ENCODE data around the gene SUPT4H1. TPM values are rescaled to one million over a fixed set of nuclear protein-coding genes. Genes with fewer than 3 reads are reported as not detected.

Gene SUPT4H1
- polyA plus RNA-seq, 1 donor (not counting 4 experiments of a cell fraction or from before 2014, with no cell fraction given): 206 TPM

DNA sequence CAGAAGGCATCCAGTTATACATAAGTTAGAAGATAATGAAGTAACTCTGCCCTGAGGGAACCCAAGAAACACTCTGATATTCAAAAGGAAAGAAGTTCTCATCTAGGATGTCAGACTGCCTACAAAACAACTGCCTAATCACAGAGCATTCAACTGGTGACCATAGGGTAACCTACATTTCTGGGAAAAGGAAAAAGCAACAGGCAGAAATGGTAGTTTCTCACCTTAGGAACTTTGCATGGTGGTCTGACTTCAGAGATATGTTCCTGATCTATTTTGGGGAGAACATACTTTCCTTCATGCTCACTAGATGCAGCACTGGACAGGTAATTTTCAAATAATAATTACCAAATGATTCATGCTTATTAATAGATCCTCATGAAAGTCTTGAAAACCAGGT is 48.8 kb upstream of the SUPT4H1 start:
- H3K4me1 ChIP-seq (ENCODE audit: control insufficient read depth, extremely low read depth, insufficient read depth, low read length): peaks cover 59% of the 10 kb centered on the region
- H4K20me1 ChIP-seq (ENCODE audit: control insufficient read depth, extremely low read depth, insufficient read depth, low read length): peaks cover 3% of the 10 kb centered on the region
- peak overlapping the region; percentile 84 for H3K4me2 ChIP-seq (ENCODE audit: control insufficient read depth, extremely low read depth, insufficient read depth, low read depth, low read length)
- H3K9me3 ChIP-seq (ENCODE audit: control insufficient read depth, low read depth, low read length): no peaks in the 10 kb centered on the region
- no peaks in the 10 kb centered on the region for H3K9me1 ChIP-seq (ENCODE audit: control insufficient read depth, extremely low read depth, insufficient read depth, low read length)
- TF ChIP-seq, protein P1, sequence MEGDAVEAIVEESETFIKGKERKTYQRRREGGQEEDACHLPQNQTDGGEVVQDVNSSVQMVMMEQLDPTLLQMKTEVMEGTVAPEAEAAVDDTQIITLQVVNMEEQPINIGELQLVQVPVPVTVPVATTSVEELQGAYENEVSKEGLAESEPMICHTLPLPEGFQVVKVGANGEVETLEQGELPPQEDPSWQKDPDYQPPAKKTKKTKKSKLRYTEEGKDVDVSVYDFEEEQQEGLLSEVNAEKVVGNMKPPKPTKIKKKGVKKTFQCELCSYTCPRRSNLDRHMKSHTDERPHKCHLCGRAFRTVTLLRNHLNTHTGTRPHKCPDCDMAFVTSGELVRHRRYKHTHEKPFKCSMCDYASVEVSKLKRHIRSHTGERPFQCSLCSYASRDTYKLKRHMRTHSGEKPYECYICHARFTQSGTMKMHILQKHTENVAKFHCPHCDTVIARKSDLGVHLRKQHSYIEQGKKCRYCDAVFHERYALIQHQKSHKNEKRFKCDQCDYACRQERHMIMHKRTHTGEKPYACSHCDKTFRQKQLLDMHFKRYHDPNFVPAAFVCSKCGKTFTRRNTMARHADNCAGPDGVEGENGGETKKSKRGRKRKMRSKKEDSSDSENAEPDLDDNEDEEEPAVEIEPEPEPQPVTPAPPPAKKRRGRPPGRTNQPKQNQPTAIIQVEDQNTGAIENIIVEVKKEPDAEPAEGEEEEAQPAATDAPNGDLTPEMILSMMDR (optimal IDR thresholded peaks at IDR 0.05 in 1 of 3, IDR thresholded peaks at IDR 0.05 in 1 of 3, conservative IDR thresholded peaks at IDR 0.05 in 1 of 3; ENCODE audit: extremely low read depth in 1 of 3, insufficient read depth in 2 of 3, low read length in 3 of 3): no peak
- no peak for TF ChIP-seq EZH2 (IDR thresholded peaks at IDR 0.05; ENCODE audit: low read length)
- H3K27me3 ChIP-seq (ENCODE audit: control insufficient read depth, extremely low read depth, insufficient read depth, low read length): no peaks in the 10 kb centered on the region
- peaks cover 0 to 8% of the 10 kb centered on the region in 2 experiments for H3K36me3 ChIP-seq (ENCODE audit: control insufficient read depth in 2 of 2, extremely low read depth in 1 of 2, insufficient read depth in 2 of 2, low read length in 2 of 2)
- H2AFZ ChIP-seq (ENCODE audit: control insufficient read depth, low read length): no peak overlapping the region
- dilution Hi-C loops (cut with MboI; ENCODE audit: extremely low pct_ligation_motif_present, low sequenced_read_pairs): no loop called here
- peaks cover 52% of the 10 kb centered on the region for H3K79me2 ChIP-seq (ENCODE audit: control insufficient read depth, insufficient read depth, low read length)
- H3K27ac ChIP-seq (ENCODE audit: control insufficient read depth, insufficient read depth, low read length): peak overlapping the region; percentile 30
- no peak overlapping the region for H3K4me3 ChIP-seq (ENCODE audit: control insufficient read depth in 2 of 3, extremely low read depth in 1 of 3, insufficient read depth in 2 of 3, low read depth in 1 of 3, low read length in 3 of 3)
- FAIRE-seq (no peak), DNase-seq (ENCODE audit: low read depth, low spot score) (no peak)
- no peak overlapping the region for H3K9ac ChIP-seq (ENCODE audit: control insufficient read depth, extremely low read depth, insufficient read depth, low read length)

DNA sequence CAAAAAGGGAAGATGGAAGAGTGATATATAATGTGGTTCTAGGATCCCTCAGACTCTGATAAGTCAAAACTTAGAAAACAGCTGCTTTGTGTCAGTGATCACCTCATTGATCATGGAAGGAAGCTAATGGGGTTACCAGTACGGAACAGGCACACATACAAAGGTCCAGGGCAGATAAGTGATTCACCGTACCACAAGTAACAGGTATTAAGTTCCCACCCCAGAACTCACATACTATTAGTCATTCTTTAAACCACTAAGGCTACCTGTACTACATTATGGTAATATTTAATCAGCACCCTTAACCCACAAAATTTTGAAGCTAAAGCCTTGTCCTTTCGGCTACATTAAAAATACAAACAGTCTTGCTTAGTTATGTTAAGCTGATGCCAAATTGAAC is 48.0 kb upstream of the SUPT4H1 start:
- Histone ChIP-seq H3K9ac (ENCODE audit: control insufficient read depth, extremely low read depth, insufficient read depth, low read length) (no peak overlapping the region), H3K36me3 (ENCODE audit: control insufficient read depth in 2 of 2, extremely low read depth in 1 of 2, insufficient read depth in 2 of 2, low read length in 2 of 2) (peaks cover 0 to 8% of the 10 kb centered on the region in 2 experiments), H3K4me3 (ENCODE audit: control insufficient read depth in 2 of 3, extremely low read depth in 1 of 3, insufficient read depth in 2 of 3, low read depth in 1 of 3, low read length in 3 of 3) (no peak overlapping the region), H3K4me1 (ENCODE audit: control insufficient read depth, extremely low read depth, insufficient read depth, low read length) (peaks cover 57% of the 10 kb centered on the region), H3K9me1 (ENCODE audit: control insufficient read depth, extremely low read depth, insufficient read depth, low read length) (no peaks in the 10 kb centered on the region), H3K4me2 (ENCODE audit: control insufficient read depth, extremely low read depth, insufficient read depth, low read depth, low read length) (peak overlapping the region; percentile 84), H4K20me1 (ENCODE audit: control insufficient read depth, extremely low read depth, insufficient read depth, low read length) (peaks cover 3% of the 10 kb centered on the region), H3K9me3 (ENCODE audit: control insufficient read depth, low read depth, low read length) (no peaks in the 10 kb centered on the region), H2AFZ (ENCODE audit: control insufficient read depth, low read length) (no peak overlapping the region), H3K27me3 (ENCODE audit: control insufficient read depth, extremely low read depth, insufficient read depth, low read length) (no peaks in the 10 kb centered on the region), H3K27ac (ENCODE audit: control insufficient read depth, insufficient read depth, low read length) (peak overlapping the region; percentile 42), H3K79me2 (ENCODE audit: control insufficient read depth, insufficient read depth, low read length) (peaks cover 48% of the 10 kb centered on the region)
- FAIRE-seq: peak; percentile 91
- TF ChIP-seq, protein P1 (optimal IDR thresholded peaks at IDR 0.05 in 1 of 3, IDR thresholded peaks at IDR 0.05 in 1 of 3, conservative IDR thresholded peaks at IDR 0.05 in 1 of 3; ENCODE audit: extremely low read depth in 1 of 3, insufficient read depth in 2 of 3, low read length in 3 of 3): no peak
- TF ChIP-seq EZH2 (IDR thresholded peaks at IDR 0.05; ENCODE audit: low read length): no peak
- dilution Hi-C loops (cut with MboI; ENCODE audit: extremely low pct_ligation_motif_present, low sequenced_read_pairs): no loop called here
- no peak for DNase-seq (ENCODE audit: low read depth, low spot score)
